Measurements from ENCODE around the gene ASCL2.
"Not testable (repeated sequence)": the region's sequence is repeated elsewhere in the genome, so short reads cannot be mapped to it uniquely, and the experiment has no call there.

The ASCL2 gene

GRCh38 chr11:2237457-2238238 lies 32.7 kb downstream of the ASCL2 start:
- Mint-ChIP-seq H3K27ac (no peak overlapping the region), H3K36me3 (ENCODE audit: low read depth) (no peaks in the 10 kb centered on the region), H3K9me3 (peaks cover 24% of the 10 kb centered on the region), H3K27me3 (ENCODE audit: low read depth, poor library complexity) (peaks cover 6% of the 10 kb centered on the region), H3K4me3 (no peak overlapping the region), H3K4me1 (peaks cover 15% of the 10 kb centered on the region)
- no peak for TF ChIP-seq CTCF (IDR thresholded peaks at IDR 0.05)
- DNase-seq = no peak

- not testable (repeated sequence) for H3K36me3 Mint-ChIP-seq (ENCODE audit: low read depth); H3K27me3 Mint-ChIP-seq (ENCODE audit: low read depth, poor library complexity); H3K4me3 Mint-ChIP-seq; DNase-seq; H3K27ac Mint-ChIP-seq
- H3K9me3 Mint-ChIP-seq = peaks cover 27% of the 10 kb centered on the region
- peaks cover 15% of the 10 kb centered on the region for H3K4me1 Mint-ChIP-seq
Observed at GRCh38 chr11:2236381-2237134, 33.8 kb downstream of the ASCL2 start.

- TF ChIP-seq CTCF (IDR thresholded peaks at IDR 0.05) = no peak
- no peak overlapping the region for H3K27ac Mint-ChIP-seq
- no peaks in the 10 kb centered on the region for H3K36me3 Mint-ChIP-seq (ENCODE audit: low read depth)
- DNase-seq = no peak
- H3K9me3 Mint-ChIP-seq = peaks cover 26% of the 10 kb centered on the region
- H3K27me3 Mint-ChIP-seq (ENCODE audit: low read depth, poor library complexity) = peaks cover 11% of the 10 kb centered on the region
- peaks cover 15% of the 10 kb centered on the region for H3K4me1 Mint-ChIP-seq
- H3K4me3 Mint-ChIP-seq = no peak overlapping the region
Observed at GRCh38 chr11:2235588-2236326, 34.6 kb downstream of the ASCL2 start.

- DNase-seq = no peak
- H3K27me3 Mint-ChIP-seq (ENCODE audit: low read depth, poor library complexity) = peaks cover 18% of the 10 kb centered on the region
Observed at GRCh38 chr11:2234963-2235362, 35.4 kb downstream of the ASCL2 start.

GRCh38 chr11:2233693-2234455 lies 36.5 kb downstream of the ASCL2 start:
- TF ChIP-seq CTCF (IDR thresholded peaks at IDR 0.05) = no peak
- Mint-ChIP-seq H3K36me3 (ENCODE audit: low read depth) (no peaks in the 10 kb centered on the region), H3K4me3 (no peak overlapping the region), H3K4me1 (peaks cover 15% of the 10 kb centered on the region), H3K27me3 (ENCODE audit: low read depth, poor library complexity) (peaks cover 19% of the 10 kb centered on the region), H3K27ac (no peak overlapping the region), H3K9me3 (peaks cover 33% of the 10 kb centered on the region)
- DNase-seq = no peak

More at GRCh38 chr11:2234963-2235362, 35.4 kb downstream of the ASCL2 start:
- H3K36me3 Mint-ChIP-seq (ENCODE audit: low read depth) = no peaks in the 10 kb centered on the region
- H3K4me1 Mint-ChIP-seq = peaks cover 15% of the 10 kb centered on the region
- TF ChIP-seq CTCF (IDR thresholded peaks at IDR 0.05) = no peak
- no peak overlapping the region for H3K4me3 Mint-ChIP-seq
- peaks cover 28% of the 10 kb centered on the region for H3K9me3 Mint-ChIP-seq
- peak overlapping the region; percentile 68 for H3K27ac Mint-ChIP-seq

Measured in nephron progenitor cell (in vitro differentiated cells).